PC-9 (cell line): ENCODE measurements around the gene SKP2. TPM values are rescaled to one million over a fixed set of nuclear protein-coding genes. Genes with fewer than 3 reads are reported as not detected.

Experiments
- BruUV-seq: library from RNA; stranded (reverse); fragments of 400-500 nt; replicated peaks from 2 replicates; lab custom pipeline; 2021; lab: Mats Ljungman, UMichigan
- CTCF ChIA-PET: fragments of 300-600 bp; sonication (Branson Sonifier 250); formaldehyde crosslinking; loops from one replicate; lab custom pipeline; 2022; ENCODE audit warnings: antibody characterized with exemption; lab: Charles Lee
- POLR2A ChIA-PET: fragments of 300-600 bp; sonication (Branson Sonifier 250); formaldehyde crosslinking; loops from one replicate; lab custom pipeline; 2022; ENCODE audit warnings: antibody characterized with exemption; ENCODE audit not compliant: unreplicated experiment; lab: Charles Lee
- DNase-seq, 2 experiments: peaks; one replicate each; pipeline versions ENCODE4 v3.0.0 to v3.0.0-alpha.2; 2015 to 2022; ENCODE audit warnings: mixed read lengths in 1 of 2
- H2AFZ ChIP-seq: fragments of 200-600 bp; sonication (generic); 2 replicates; pipeline ENCODE4 v1.8.1; 2017; ENCODE audit warnings: antibody characterized with exemption
- H3F3A ChIP-seq: fragments of 200-600 bp; sonication (generic); 2 replicates; pipeline ENCODE4 v1.8.1; 2017; ENCODE audit warnings: antibody characterized with exemption, mild to moderate bottlenecking, low read depth; ENCODE audit not compliant: insufficient read depth
- H3K27ac ChIP-seq: fragments of 200-600 bp; sonication (generic); 2 replicates; pipeline ENCODE4 v1.6.1; 2016; ENCODE audit warnings: mixed run types
- H3K27me3 ChIP-seq: fragments of 200-600 bp; sonication (generic); 2 replicates; pipeline ENCODE4 v1.6.1; 2016; ENCODE audit warnings: low read depth, mixed run types; ENCODE audit not compliant: insufficient read depth
- H3K36me3 ChIP-seq: fragments of 200-600 bp; sonication (generic); 2 replicates; pipeline ENCODE4 v1.6.1; 2016; ENCODE audit warnings: low read depth, mixed run types
- H3K4me1 ChIP-seq: fragments of 200-600 bp; sonication (generic); replicated peaks from 2 replicates; pipeline ENCODE4 v1.6.1; 2016; ENCODE audit warnings: mixed run types; ENCODE audit not compliant: insufficient read depth
- H3K4me2 ChIP-seq: fragments of 200-600 bp; sonication (generic); 2 replicates; pipeline ENCODE4 v1.6.1; 2017; ENCODE audit warnings: mixed run types
- H3K4me3 ChIP-seq: fragments of 200-600 bp; sonication (generic); 2 replicates; pipeline ENCODE4 v1.6.1; 2016; ENCODE audit warnings: mixed run types
- H3K79me2 ChIP-seq: fragments of 200-600 bp; sonication (generic); 2 replicates; pipeline ENCODE4 v1.6.1; 2017; ENCODE audit warnings: low read depth, mixed run types
- H3K9me2 ChIP-seq: fragments of 200-600 bp; sonication (generic); 2 replicates; pipeline ENCODE4 v1.8.1; 2017; ENCODE audit warnings: mild to moderate bottlenecking; ENCODE audit not compliant: insufficient read depth
- H3K9me3 ChIP-seq: fragments of 200-600 bp; sonication (generic); 2 replicates; pipeline ENCODE4 v1.8.1; 2016; ENCODE audit warnings: low read depth; ENCODE audit not compliant: insufficient read depth
- H4K20me1 ChIP-seq: fragments of 200-600 bp; sonication (generic); 2 replicates; pipeline ENCODE4 v1.8.1; 2017; ENCODE audit not compliant: insufficient read depth
- CTCF ChIP-seq: fragments of 200-600 bp; sonication (generic); conservative IDR thresholded peaks from 2 replicates; pipeline ENCODE4 v1.6.1; 2017; ENCODE audit warnings: mixed run types, antibody characterized with exemption, mild to moderate bottlenecking, moderate library complexity
- EZH2 ChIP-seq: fragments of 200-600 bp; sonication (generic); IDR thresholded peaks from 2 replicates; pipeline ENCODE4 v1.8.0; 2017; ENCODE audit warnings: antibody characterized with exemption, low read depth
- intact Hi-C: fragments of 100-400 bp; cut with micrococcal nuclease; formaldehyde crosslinking; loops from one replicate; pipeline ENCODE4 v1.10.0; 2022; ENCODE audit not compliant: unreplicated experiment
- total RNA-seq: library from RNA; stranded (reverse); gene quantifications from 2 replicates; pipeline ENCODE4 v1.2.3, GENCODE V29; 2021

The SKP2 gene
- total RNA-seq, 1 experiment from 2014 or later, result 153 TPM

DNA sequence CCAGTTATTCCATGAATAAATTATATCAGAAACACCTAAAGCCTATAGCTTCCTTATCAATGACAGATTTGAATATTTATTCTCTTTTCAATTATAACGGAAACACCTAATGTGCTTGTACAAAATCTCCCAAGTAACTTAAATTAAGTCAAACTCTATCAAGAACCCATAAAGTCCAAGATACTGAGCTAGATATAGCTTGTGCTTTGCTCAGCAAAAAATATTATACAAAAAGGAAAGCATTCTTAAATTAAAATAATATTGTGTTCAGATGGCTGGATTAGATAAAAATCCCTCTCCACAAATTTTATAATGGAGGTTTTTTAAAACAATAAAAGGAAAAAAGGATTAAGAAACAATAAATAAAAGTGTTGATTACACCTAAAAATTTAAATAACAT is 66.1 kb downstream of the SKP2 start:
- Histone ChIP-seq H3F3A (no peaks in the 10 kb centered on the region), H3K79me2 (no peaks in the 10 kb centered on the region), H3K27me3 (no peaks in the 10 kb centered on the region), H3K36me3 (peaks cover 8% of the 10 kb centered on the region; the same call in 1 of the 2 replicates), H3K9me3 (no peaks in the 10 kb centered on the region), H3K9me2 (no peaks in the 10 kb centered on the region), H4K20me1 (no peaks in the 10 kb centered on the region; the same call in 1 of the 2 replicates), H3K4me1 (no peaks in the 10 kb centered on the region), H3K4me3 (no peak overlapping the region), H3K27ac (no peak overlapping the region), H2AFZ (no peak overlapping the region), H3K4me2 (no peak overlapping the region)
- CTCF ChIA-PET, result interaction anchor here (0.6 kb wide), 1 partner anchor 9 kb away, joined by 5 read pairs; no protein-coding TSS in a partner anchor
- no peak for DNase-seq
- POLR2A ChIA-PET, result no interaction called here
- BruUV-seq, result no TSS peak
- intact Hi-C loops, result no loop called here
- TF ChIP-seq CTCF (no peak), EZH2 (no peak)

GRCh38 chr5:36222620-36223019 is 70.7 kb downstream of the SKP2 start:
- no peaks in the 10 kb centered on the region for H3K9me2 ChIP-seq
- no peak overlapping the region for H3K27ac ChIP-seq
- DNase-seq, result peak in 1 of 2 experiments; percentile 9
- no peaks in the 10 kb centered on the region; the same call in 1 of the 2 replicates for H4K20me1 ChIP-seq
- CTCF ChIA-PET, result no interaction called here
- H3K36me3 ChIP-seq, result peaks cover 25% of the 10 kb centered on the region
- TF ChIP-seq CTCF, result no peak
- no peak for TF ChIP-seq EZH2
- no peaks in the 10 kb centered on the region for H3K27me3 ChIP-seq
- H3K4me1 ChIP-seq, result peaks cover 5% of the 10 kb centered on the region; the same call in 1 of the 2 replicates
- POLR2A ChIA-PET, result no interaction called here
- intact Hi-C loops, result no loop called here
- H3K79me2 ChIP-seq, result 0 out of 2 replicates have a peak, but pooled peaks cover 6% of the 10 kb centered on the region
- no peaks in the 10 kb centered on the region for H3F3A ChIP-seq
- no peak overlapping the region for H2AFZ ChIP-seq
- no peak overlapping the region for H3K4me2 ChIP-seq
- BruUV-seq, result no TSS peak
- no peak overlapping the region for H3K4me3 ChIP-seq
- H3K9me3 ChIP-seq, result no peaks in the 10 kb centered on the region; the same call in 1 of the 2 replicates

- peaks cover 19% of the 10 kb centered on the region for H3K4me1 ChIP-seq
- H4K20me1 ChIP-seq, result no peaks in the 10 kb centered on the region
- no peak for TF ChIP-seq EZH2
- TF ChIP-seq CTCF, result no peak
- H3F3A ChIP-seq, result peaks cover 7% of the 10 kb centered on the region; the same call in 1 of the 2 replicates
- no peaks in the 10 kb centered on the region for H3K9me2 ChIP-seq
- intact Hi-C loops, result no loop called here
- no peak overlapping the region for H3K4me2 ChIP-seq
- H3K9me3 ChIP-seq, result no peaks in the 10 kb centered on the region; the same call in 1 of the 2 replicates
- H2AFZ ChIP-seq, result no peak overlapping the region
- no peak overlapping the region for H3K27ac ChIP-seq
- peaks cover 22% of the 10 kb centered on the region for H3K36me3 ChIP-seq
- BruUV-seq, result no TSS peak
- peak in 1 of 2 experiments; percentile 25 for DNase-seq
- no peaks in the 10 kb centered on the region for H3K27me3 ChIP-seq
- ChIA-PET CTCF (interaction anchor here (0.6 kb wide), 2 partner anchors 9 to 148 kb away, joined by 3 to 5 read pairs; no protein-coding TSS in a partner anchor), POLR2A (interaction anchor here (0.7 kb wide), 1 partner anchor 516 kb away, joined by 11 read pairs; no protein-coding TSS in a partner anchor)
- no peak overlapping the region for H3K4me3 ChIP-seq
- peaks cover 14% of the 10 kb centered on the region for H3K79me2 ChIP-seq
These were observed 75.1 kb downstream of the SKP2 start for GRCh38 chr5:36227046-36227445.
